Iris pigment epithelial cell (primary cell): ENCODE measurements around the gene ADAMTS20.
"Not testable (repeated sequence)": the region's sequence is repeated elsewhere in the genome, so short reads cannot be mapped to it uniquely, and the experiment has no call there.

Experiments used
- DNase-seq: peaks from one replicate; pipeline ENCODE4 v3.0.0-alpha.2; 2011; ENCODE audit warnings: low read depth

ADAMTS20 gene

GRCh38 chr12:43362910-43363694 is 188.9 kb downstream of the ADAMTS20 start:
- no peak for DNase-seq

- DNase-seq, result no peak
Observed at GRCh38 chr12:43361031-43361710, 190.8 kb downstream of the ADAMTS20 start.

GRCh38 chr12:43360001-43360400 is 192.0 kb downstream of the ADAMTS20 start:
- DNase-seq, result not testable (repeated sequence)

- DNase-seq, result peak; percentile 23
Observed at GRCh38 chr12:43357141-43357540, 194.9 kb downstream of the ADAMTS20 start.

- DNase-seq, result no peak
Observed at GRCh38 chr12:43352001-43352400, 200.0 kb downstream of the ADAMTS20 start.

- peak; percentile 37 for DNase-seq
Observed at GRCh38 chr12:43349863-43350262, 202.1 kb downstream of the ADAMTS20 start.

GRCh38 chr12:43348221-43348620 is 203.8 kb downstream of the ADAMTS20 start:
- no peak for DNase-seq

- DNase-seq, result no peak
Observed at GRCh38 chr12:43347026-43347425, 205.0 kb downstream of the ADAMTS20 start.

- no peak for DNase-seq
Observed at GRCh38 chr12:43345023-43345422, 207.0 kb downstream of the ADAMTS20 start.

GRCh38 chr12:43341785-43342313 is 210.2 kb downstream of the ADAMTS20 start:
- DNase-seq, result not testable (repeated sequence)

- peak; percentile 76 for DNase-seq
Observed at GRCh38 chr12:43338848-43339526, 213.0 kb downstream of the ADAMTS20 start.

GRCh38 chr12:43337571-43338444 is 214.2 kb downstream of the ADAMTS20 start:
- DNase-seq, result peak; percentile 49

- peak; percentile 67 for DNase-seq
Observed at GRCh38 chr12:43336962-43337555, 214.9 kb downstream of the ADAMTS20 start.

- no peak for DNase-seq
Observed at GRCh38 chr12:43333644-43334043, 218.4 kb downstream of the ADAMTS20 start.

GRCh38 chr12:43332977-43333640 is 218.9 kb downstream of the ADAMTS20 start:
- peak; percentile 90 for DNase-seq

- no peak for DNase-seq
Observed at GRCh38 chr12:43331935-43332334, 220.1 kb downstream of the ADAMTS20 start.

- no peak for DNase-seq
Observed at GRCh38 chr12:43329375-43329774, 222.6 kb downstream of the ADAMTS20 start.

GRCh38 chr12:43325786-43326185 is 226.2 kb downstream of the ADAMTS20 start:
- no peak for DNase-seq

- no peak for DNase-seq
Observed at GRCh38 chr12:43320281-43320680, 231.7 kb downstream of the ADAMTS20 start.

- DNase-seq, result no peak
Observed at GRCh38 chr12:43318021-43318420, 234.0 kb downstream of the ADAMTS20 start.

GRCh38 chr12:43317156-43317555 is 234.8 kb downstream of the ADAMTS20 start:
- DNase-seq, result no peak
